ENCODE results near the gene CDH1.

The CDH1 gene

DNA sequence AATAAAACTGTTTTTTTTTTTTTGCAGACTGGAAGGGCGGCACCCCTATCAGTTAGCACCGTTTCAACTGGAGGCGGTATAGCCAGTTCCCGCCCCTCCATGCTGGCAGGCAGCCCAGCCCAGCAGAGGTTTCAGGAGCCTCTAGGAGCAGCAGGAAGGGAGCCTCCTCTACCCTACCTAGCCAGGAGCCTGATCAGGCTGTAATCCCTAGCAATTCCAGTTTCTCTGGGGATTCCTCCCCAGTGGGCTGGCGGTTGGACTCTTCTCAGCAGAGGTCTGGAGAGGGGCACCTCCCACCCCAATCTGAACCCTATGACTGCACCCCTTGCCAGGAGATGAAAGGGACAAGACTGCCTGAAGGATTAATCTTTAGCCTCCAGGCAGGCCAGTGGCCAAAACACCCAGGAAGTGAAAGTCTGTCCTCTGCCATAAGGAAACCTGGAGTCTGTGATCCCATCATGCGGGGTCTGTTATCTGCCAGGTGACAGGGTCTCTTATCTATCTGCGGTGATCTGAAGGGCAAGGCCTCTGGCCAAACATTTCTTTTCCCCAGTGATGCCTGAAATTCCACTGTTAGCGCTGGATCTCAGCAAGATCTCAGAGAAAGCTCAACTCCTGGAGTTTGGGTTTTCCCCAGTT is 4.9 kb upstream of the CDH1 start:
- no peak for DNase-seq (ENCODE audit: low spot score)

GRCh38 chr16:68732741-68733399 is 4.2 kb upstream of the CDH1 start:
- no peak for DNase-seq (ENCODE audit: low spot score)

DNA sequence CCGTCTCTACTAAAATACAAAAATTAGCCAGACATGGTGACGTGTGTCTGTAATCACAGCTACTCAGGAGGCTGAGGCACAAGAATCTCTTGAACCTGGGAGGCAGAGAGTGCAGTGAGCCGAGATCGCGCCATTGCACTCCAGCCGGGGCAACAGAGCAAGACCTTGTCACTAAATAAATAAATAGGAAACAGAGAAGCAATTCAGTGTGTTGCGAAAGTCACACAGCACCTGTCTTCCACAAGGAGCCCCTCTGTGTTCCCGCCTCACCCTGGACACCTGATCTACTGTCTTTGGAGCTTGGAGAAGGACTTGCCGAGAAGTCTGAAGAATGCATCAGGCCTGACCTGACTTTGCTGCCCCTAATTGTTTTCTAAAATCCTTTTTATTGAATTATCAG is 3.5 kb upstream of the CDH1 start:
- no peak for DNase-seq (ENCODE audit: low spot score)

GRCh38 chr16:68734782-68735181 is 2.3 kb upstream of the CDH1 start:
- no peak for DNase-seq (ENCODE audit: low spot score)

DNA sequence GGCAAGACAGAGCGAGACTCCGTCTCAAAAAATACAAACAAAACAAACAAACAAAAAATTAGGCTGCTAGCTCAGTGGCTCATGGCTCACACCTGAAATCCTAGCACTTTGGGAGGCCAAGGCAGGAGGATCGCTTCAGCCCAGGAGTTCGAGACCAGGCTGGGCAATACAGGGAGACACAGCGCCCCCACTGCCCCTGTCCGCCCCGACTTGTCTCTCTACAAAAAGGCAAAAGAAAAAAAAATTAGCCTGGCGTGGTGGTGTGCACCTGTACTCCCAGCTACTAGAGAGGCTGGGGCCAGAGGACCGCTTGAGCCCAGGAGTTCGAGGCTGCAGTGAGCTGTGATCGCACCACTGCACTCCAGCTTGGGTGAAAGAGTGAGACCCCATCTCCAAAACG is 531 bp upstream of the CDH1 start:
- DNase-seq (ENCODE audit: low spot score), result no peak

DNA sequence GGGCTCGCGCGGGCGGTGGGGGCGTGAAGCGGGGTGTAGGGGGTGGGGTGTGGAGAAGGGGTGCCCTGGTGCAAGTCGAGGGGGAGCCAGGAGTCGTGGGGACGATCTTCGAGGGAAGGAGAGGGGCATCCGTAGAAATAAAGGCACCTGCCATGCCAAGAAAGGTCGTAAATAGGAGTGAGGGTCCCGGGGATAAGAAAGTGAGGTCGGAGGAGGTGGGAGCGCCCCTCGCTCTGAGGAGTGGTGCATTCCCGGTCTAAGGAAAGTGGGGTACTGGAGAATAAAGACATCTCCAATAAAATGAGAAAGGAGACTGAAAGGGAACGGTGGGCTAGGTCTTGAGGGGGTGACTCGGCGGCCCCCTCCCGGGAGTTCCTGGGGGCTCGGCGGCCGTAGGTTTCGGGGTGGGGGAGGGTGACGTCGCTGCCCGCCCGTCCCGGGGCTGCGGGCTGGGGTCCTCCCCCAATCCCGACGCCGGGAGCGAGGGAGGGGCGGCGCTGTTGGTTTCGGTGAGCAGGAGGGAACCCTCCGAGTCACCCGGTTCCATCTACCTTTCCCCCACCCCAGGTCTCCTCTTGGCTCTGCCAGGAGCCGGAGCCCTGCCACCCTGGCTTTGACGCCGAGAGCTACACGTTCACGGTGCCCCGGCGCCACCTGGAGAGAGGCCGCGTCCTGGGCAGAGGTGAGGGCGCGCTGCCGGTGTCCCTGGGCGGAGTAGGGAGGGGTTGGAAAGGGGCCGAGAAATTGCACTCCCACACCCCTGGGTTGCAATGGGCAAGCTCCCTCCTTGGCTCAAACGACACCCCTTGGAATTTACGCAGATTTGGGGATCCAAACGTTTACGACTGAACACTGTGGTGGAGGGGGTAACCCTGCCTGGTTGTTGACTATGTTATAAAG is 888 bp downstream of the CDH1 start:
- DNase-seq (ENCODE audit: low spot score), result no peak

- DNase-seq (ENCODE audit: low spot score), result no peak
Measured at GRCh38 chr16:68739964-68740627, 3.0 kb downstream of the CDH1 start.

GRCh38 chr16:68740628-68741346 is 3.7 kb downstream of the CDH1 start:
- DNase-seq (ENCODE audit: low spot score), result no peak

GRCh38 chr16:68743664-68744063 is 6.6 kb downstream of the CDH1 start:
- no peak for DNase-seq (ENCODE audit: low spot score)

GRCh38 chr16:68744744-68745280 is 7.7 kb downstream of the CDH1 start:
- no peak for DNase-seq (ENCODE audit: low spot score)

GRCh38 chr16:68746951-68747350 is 9.9 kb downstream of the CDH1 start:
- no peak for DNase-seq (ENCODE audit: low spot score)

DNA sequence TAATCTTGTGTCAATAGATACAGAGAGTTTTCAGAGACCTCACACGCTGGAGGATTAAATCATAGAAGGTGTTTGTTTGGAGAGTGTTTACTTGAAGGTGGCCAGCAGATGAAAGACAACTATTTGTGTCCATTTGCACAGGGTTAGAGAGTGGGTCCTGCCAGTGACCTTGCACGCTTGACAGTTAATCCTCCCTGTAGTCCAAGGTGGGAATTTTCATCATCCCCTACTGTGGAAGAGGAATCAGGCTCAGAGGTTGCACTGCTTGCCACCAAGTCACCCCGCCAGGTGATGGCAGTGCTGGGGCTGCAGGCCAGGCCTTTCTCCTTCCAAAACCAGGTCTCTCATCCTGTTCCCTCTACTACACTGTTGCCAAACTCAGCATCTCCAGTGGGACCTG is 12.3 kb downstream of the CDH1 start:
- no peak for DNase-seq (ENCODE audit: low spot score)

DNA sequence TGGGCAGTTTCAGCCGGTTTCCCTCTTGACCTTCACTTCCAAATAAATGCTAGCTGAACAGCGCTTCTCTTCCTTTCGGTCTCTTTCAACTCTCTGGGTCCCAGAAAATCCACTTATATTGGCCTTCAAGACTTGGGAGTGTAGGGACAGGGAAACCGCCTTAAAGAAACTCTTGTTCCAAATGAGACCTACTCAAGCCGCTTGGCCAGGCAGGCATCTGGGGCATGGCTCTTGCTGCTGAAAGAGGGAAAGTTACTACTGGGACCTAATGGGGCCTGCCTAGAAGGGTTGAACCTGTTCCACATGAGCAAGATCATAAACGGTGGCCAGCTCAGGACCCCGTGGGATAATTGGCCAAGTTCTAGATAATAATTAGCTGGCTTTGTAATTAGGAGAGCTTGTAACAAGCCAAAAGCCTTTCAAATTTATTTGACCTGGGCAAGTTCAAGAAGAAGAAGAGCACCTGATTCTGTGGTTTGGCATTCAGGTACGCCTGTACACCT is 13.2 kb downstream of the CDH1 start:
- no peak for DNase-seq (ENCODE audit: low spot score)

- DNase-seq (ENCODE audit: low spot score), result no peak
Measured at GRCh38 chr16:68751160-68751559, 14.1 kb downstream of the CDH1 start.

GRCh38 chr16:68752602-68753001 is 15.5 kb downstream of the CDH1 start:
- DNase-seq (ENCODE audit: low spot score), result no peak

DNA sequence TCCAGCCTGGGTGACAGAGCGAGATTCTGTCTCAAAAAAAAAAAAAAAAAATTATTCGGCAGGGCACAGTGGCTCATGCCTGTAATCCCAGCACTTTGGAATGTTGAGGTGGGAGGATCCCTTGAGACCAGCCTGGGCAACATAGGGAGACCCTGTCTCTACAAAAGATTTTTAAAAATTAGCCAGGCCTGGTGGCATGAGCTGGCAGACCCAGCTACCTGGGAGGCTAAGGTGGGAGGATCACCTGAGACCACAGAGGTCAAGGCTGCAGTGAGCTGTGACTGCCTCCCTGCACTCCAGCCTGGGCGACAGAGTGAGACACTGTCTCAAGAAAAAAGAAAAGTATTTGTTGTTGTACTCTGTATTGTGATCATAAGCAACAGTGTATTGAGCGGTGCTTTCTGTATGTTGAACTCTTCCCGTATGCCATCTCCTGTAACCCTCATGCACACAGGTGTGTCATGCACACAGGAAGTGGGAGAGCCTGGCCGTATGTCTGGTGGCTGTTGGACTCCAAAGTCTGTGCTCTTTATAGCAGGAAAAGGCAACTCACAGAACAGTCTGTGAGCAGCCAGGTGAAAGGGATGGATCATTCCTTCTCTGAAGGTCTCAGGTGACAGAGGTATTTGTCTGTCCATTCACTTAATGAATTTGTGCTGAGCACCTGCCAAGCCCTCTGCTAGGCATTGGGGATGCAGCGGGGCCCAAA is 17.1 kb downstream of the CDH1 start:
- DNase-seq (ENCODE audit: low spot score), result no peak

- no peak for DNase-seq (ENCODE audit: low spot score)
Measured at GRCh38 chr16:68756239-68756915, 19.3 kb downstream of the CDH1 start.

DNA sequence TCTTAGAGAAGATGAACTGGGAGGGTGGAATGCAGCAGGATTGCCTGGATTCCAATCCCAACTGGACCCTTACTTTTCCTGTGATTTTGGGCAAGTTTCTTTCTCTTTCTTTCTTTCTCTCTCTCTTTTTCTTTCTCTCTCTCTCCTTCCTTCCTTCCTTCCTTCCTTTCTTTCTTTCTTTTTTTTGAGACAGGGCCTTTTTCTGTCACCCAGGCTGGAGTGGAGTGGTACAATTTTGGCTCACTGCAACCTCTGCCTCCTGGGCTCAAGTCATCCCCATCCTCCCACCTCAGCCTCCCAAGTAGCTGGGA is 20.5 kb downstream of the CDH1 start:
- DNase-seq (ENCODE audit: low spot score), result no peak

DNA sequence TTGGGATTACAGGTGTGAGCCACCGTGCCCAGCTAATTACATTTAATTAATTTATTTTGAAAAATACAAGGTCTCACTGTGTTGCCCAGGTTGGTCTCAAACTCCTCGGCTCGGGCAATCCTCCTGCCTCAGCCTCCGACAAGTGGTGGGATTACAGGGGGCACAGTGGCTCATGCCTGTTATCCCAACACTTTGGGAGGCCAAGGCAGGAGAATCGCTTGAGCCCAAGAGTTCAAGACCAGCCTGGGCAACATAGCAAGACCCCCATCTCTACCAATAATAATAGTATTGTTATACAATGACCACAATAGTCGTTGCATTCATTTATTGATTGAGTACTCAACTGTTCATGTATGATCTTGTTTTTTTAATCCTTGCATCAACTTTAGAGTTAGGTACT is 22.0 kb downstream of the CDH1 start:
- DNase-seq (ENCODE audit: low spot score), result no peak

DNA sequence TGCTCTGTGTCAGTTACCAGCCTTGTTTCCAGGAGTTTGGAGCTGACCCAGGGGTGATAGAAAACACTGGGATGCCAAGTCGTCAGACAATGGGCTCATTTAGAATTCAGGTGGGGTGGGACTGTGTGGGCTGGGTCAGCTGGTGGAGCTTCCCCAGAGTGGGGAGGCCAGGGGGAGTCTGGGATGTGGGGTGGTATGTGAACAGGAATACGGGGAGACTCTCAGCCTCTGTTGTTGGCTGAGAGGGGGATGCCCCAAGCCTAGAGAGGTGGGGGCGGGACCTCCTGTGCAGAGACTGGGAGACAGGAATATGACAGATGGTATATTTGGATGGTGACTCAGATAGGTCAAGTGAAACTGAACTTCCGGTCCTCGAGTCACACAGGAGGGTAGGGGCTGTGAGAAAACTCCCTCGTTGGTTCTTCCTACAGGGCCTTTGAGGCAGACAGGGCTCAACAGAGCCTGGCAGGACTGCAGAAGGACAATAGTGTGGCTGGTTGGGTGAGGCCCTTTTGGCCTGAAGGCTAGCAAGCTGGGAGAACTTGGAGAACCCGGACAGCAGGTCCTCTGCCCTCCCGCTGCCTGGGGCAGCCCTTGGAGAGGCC is 23.7 kb downstream of the CDH1 start:
- no peak for DNase-seq (ENCODE audit: low spot score)
